ENCODE results near the gene RPS25.
"Not testable (repeated sequence)": the region's sequence is repeated elsewhere in the genome, so short reads cannot be mapped to it uniquely, and the experiment has no call there.

The RPS25 gene

DNA sequence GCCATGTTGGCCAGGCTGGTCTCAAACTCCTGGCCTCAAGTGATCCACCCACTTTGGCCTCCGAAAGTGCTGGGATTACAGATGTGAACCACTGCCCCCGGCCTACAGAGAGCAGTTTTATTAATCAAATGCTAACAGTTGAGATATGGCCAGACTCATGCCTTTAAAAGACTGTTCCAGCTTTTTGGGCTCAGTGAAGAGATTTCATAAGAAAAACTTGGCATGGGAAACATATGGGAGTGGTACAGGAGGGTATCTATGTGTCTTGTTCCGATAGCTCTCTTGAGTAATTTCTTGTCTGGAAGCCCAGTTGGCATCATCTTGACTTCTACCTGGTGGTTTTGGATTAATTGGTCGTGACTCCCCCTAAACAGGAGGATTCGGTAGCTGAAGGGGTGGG lies 20.7 kb upstream of the RPS25 start:
- no peak for DNase-seq

DNA sequence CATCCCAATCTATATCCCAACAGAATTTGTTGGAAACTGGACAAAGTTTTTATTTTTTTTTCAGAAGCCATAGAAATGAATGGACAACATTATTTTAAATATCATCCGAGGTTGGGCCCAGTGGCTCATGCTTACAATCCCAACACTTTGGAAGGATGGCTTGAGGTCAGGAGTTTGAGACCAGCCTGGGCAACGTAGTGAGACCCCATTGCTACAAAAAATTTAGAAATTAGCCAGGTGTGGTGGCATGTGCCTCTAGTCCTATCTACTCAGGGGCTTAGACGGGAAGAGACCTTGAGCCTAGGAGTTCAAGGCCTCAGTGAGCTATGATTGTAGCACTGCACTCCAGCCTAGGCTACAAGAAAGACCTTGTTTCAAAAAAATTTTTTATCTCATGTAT lies 16.7 kb upstream of the RPS25 start:
- DNase-seq, result no peak

DNA sequence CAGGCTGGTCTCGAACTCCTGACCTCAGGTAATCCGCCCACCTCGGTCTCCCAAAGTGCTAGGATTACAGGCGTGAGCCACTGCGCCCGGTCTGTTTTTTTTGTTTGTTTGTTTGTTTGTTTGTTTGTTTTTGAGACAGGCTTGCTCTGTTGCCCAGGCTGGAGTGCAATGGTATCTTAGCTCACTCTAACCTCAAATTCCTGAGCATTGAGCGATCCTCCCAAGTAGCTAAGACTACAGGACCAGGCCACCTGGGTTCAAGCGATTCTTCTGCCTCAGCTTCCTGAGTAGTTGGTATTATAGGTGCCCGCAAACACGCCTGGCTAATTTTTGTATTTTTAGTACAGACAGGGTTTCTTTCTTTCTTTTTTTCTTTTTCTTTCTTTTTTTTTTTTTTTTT lies 15.3 kb upstream of the RPS25 start:
- DNase-seq, result not testable (repeated sequence)

DNA sequence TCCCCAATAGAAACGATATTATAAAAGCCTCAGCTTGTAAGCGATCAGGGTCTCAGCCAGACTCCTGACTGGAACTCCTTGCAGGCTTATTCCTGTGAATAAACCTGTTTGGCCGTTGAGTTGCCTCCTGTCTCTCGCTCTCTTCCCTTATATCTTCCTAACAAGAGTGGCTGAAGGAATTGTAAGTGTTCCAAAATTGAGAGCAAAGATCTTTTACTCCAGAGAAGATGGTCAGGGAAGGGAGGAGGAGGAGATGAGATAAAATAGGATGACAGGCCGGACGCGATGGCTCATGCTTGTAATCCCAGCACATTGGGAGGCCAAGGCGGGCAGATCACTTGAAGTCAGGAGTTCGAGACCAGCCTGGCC lies 13.8 kb upstream of the RPS25 start:
- DNase-seq, result no peak

DNA sequence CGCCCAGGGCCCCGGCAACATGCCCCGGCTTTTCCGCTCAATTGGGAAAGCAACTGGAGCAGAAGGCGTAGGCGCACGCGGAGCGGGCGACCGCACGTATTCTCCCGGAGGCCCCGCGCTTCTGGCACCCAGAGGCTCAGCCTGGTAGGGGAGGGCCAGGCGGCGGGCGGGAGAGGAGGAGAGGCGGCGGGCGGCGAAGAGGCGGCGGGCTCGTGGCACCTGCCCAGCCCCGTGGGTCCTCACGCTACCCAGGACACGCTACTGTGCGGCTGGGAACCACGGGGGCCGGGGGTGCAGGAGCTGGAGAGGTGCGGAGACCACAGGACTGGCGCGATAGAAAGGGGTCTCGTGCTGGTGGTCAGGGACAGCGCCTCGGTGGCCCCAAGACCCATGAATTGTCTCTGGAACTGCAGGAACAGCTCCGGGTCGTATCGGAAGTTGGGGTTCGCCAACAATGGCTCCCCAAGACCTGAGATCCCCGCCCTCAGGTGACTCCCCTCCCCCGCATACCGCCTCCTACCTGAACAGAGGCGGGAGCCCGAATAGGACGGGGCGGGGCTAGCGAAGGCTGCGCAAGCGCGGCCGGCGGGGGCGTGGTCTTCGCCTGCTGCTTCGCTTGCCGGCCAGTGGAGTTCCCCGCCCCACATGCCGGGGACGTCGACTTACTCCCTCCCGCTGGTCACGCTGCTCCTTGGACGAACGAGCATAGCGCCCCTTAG lies 12.3 kb upstream of the RPS25 start, which contains the start of gene SLC37A4:
Gene SLC37A4, minus strand, starts transcription at position 549 of the 719 bp plus-strand sequence.
- DNase-seq, result peak; percentile 100

DNA sequence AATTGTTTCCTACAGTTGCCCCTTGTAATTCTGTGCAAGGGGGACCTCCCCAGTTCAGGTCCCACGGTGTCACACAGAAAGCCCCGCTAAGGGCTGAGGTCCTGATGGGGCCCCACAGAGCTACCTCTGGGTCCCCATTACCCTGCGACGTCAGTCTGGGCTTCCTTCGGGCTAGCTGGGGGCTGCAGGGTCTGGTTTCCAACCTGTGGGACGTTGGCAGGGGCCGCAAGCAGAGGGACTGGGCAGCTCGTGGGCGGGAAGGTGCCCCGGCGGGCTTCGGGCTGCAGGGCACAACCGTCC lies 11.8 kb upstream of the RPS25 start:
- peak; percentile 39 for DNase-seq

DNA sequence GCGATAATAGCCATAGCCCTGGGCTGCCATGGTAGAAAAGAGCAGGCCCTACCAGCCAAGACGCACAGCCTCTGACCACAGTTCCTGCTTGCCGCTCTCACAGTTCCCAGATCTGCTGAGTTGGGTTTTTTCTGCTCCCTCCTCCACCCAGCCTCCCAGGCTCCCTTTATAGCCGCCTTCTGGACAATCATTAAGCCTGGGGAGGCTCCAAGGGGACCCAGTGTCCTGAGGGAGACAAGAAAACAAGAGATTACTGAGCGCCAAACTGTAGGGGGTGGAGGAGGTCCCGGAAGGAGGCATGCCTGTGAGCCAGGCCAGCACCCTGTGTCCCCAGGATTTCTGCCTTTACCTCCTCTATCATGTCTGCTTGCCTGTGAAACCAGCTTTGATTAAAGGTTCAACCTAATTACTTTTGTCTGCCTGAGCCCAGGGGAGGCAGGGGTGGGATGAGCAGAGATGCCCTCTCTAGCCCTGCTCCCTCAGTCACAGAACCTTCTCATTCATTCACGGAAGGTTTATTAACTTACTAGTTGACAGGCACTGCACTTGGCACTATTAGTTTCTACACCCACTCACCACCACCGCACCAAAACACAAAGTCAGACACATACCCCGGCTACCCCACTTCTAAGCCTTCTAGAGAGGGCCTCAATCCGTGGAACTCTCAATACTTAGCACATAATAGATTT lies 11.3 kb upstream of the RPS25 start:
- peak; percentile 46 for DNase-seq

DNA sequence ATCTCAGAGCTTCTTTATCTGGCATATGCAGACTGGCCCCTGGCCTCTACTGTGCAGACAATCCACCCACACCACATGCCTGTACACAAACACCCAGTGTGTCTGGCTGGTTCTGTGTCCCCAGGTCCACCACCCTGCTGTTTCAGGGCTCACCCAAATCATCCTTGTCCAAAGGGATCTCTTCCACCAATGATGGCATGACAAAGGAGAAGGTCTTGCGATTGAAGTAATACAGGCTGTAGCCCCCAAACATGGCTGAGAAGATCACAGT lies 10.9 kb upstream of the RPS25 start:
- no peak for DNase-seq

DNA sequence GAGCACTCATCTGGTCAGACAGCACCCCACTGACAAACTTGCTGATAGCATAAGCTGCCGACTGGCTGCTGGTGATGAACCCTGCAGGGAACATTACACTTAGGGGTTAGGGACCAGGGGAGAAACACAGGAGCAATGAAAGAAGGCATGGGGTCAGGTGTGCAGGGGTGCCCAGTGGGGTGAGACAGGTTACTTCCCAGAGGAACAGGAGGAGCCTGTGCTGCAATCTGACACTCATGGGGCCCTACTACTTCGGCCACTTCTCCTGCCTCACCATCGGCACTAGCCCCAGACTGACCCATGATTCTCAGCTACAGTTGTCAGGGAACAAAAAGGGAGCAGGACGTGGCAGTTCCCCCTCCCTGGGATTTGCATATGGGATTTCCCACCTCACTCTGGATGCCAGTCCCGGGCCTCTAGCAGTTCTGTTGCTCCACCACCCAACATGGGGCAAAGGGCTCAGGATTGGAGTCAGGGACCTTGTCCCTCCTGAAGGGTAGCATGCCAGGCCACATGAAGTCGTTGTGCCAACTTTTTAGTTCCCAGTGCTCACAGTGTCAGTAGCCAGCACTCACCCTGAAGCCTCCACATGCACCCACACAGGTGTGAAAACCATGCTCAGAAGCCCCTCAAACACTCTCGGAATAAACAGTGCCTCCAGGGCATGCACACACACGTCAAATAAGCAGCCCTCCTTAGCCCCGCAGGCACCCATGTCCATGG lies 10.4 kb upstream of the RPS25 start:
- DNase-seq, result no peak

DNA sequence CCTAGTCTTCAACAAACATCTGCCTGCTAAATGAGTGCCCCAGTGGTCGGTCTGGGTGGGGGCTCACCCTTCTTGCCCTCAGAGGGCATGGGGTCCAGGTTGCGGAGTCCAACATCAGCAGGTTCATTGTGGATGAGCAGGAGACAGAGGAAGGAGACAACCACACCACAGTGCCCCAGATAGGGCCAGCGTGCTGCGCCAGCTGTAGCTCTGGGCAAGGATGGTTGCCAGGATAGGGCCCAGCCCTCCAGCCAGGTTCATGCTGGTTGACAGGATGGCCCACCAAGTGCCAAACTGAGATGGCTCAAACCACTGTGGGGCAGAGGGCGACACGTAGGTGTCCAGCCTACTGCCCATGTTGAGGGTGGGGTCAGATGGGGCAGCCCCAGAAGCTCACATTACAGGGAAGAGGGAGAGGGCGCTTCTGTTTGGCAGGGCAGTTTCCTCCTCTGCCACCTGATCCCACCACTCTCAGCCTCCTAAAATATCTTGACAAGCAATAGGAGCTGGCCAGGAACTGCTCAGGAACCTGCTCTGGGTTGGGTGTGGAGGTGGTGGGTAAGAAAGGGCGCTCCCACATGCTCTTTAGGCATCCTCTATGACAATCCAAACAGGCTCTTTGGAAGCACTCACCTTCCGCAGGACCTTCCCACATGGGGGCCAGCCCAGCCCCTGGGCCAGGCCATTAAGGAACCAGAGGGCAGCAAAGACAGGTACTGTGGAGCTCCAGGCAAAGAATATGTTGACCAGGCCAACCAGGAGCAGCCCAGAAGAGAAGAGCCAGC lies 9.6 kb upstream of the RPS25 start:
- DNase-seq, result no peak

DNA sequence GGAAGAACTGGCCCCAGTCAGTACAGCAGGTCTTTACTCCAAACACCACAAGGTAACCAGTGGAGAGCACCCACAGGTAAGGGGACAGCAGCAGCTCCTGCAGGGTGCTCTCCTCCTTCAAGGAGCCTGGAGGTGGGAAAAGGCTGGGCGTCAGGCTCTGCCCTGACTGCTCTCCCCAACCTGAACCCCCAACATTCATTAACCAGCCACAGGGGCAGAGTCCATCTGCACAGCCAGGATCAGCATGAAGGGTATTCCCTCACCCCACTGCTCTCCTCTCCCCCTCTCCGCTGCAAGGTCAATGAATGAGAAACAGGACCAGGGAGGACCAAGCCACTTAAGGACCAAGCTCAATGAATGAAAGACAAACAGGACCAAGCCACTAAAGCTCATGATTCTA lies 8.8 kb upstream of the RPS25 start:
- DNase-seq, result no peak

DNA sequence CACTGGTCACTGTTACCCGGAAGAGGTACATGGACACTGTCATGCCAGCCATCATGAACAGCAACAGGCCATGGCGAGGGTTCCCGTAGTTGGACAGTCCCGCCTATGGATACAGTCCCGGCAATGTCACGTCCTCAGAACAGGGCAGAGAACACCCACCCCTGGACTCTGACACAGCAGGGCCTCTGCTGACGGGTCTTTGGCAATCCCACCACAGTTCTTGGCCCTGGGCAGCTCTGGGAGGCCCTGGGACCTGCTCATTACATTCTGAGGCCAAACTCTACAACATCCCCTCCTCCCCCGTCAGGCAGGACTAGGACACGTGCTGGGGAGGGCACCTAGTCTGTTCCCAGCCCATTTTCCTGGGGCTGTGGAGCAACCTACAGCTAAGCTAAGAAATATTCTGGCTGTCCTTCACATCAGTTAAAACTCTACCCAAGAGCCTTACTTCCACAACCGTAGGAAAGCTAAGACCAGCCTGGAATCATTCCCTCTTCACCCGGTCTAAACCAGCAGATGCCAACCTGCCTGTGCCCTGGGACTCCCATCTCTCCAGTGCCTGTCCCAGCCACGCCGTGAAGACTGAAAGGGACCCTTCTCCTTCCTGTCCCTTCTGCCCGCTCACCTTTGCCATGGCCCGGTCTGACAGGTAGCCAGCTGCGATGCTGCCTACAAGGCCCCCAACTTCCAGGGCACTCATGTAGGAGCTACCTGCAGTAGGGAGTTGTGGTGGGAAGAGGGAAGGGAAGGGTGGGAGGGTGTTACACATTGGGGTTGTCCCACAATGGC lies 8.0 kb upstream of the RPS25 start:
- DNase-seq, result no peak

DNA sequence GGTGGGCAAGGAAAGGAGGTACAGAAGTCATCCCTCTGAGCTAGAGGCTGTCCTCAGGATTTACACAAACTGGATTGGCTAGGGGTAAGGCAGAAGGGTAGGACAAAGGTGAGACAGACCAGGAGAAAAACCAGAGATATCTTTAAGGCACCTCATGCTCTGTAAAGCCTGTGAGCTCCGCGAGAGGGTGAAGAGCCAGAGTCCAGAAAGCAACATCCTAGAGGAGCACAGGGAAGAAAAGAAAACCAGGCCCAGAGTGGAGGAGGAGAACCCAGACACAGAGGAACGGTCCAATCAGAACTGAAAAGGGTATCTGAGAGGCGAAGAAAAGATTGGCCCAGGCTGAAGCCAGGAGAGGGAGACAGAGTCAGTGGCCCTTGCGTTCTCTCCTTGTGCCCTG lies 7.4 kb upstream of the RPS25 start:
- DNase-seq, result no peak

DNA sequence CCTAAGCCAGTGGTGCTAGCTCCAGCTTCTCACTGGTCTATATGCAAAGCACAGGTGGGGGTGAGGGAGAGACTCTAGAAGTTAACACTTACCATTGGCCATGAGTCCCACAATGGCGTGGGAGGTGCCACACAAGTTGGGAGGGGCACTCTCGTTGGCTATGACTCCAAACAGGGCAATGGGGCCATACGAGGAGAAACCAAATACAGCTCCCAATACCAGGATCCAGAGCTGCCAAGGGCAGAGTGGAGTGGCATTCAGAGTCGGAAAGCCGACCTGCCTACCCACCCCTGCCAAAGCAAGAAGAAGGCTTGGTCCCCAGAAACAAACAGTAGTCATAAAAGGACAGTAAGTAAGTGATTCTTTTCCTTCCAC lies 6.9 kb upstream of the RPS25 start:
- no peak for DNase-seq

DNA sequence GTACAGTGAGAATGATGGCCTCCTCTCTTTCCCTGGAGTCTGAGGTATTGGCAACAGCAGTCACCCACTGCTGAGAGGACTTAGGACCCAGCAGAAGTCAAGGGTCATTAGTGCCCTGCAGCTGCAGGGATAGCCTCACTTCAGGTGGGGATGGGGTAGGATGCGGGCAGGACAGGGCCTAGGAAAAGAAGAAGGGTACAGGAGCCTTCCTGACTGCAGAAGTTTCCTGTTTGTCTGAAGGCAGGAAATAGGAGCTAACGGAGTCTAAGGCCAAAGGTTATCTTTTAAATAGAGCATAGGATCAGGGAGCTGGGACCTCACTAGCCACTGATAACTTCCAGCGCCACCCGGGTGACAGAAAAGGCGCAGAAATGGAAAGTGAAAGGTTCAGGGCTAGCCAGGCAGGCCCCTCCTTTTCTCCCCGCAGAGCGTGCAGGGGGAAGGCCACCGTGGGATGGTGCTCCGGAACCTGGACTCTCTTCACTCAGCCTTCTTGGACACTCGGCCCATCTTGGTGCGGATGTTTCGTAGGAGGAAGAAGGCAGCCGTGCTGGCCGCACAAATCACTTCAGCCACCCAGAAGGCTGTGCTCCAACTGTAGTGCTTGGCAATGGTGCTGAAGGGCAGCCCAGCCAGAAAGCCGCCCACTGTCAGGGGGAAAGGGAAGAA lies 6.4 kb upstream of the RPS25 start:
- DNase-seq, result no peak

DNA sequence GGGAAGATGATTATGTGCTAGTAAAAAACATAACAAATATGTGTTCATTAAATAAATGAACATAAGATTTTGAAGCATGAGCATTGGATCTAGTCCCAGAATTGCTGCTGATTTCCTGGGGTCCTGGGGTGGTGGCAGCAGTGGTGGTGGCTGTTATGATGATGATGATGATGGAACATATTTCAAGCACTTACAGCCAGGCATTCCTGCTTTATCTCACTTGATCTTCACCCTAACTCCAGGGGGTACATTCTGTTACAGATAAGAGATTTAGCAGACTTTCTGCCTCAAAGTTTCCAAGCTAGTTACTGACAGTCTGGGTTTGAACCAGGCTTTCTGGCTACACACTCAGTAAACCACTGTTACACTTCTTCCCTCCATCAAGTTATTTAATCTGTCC lies 5.6 kb upstream of the RPS25 start:
- DNase-seq, result no peak

DNA sequence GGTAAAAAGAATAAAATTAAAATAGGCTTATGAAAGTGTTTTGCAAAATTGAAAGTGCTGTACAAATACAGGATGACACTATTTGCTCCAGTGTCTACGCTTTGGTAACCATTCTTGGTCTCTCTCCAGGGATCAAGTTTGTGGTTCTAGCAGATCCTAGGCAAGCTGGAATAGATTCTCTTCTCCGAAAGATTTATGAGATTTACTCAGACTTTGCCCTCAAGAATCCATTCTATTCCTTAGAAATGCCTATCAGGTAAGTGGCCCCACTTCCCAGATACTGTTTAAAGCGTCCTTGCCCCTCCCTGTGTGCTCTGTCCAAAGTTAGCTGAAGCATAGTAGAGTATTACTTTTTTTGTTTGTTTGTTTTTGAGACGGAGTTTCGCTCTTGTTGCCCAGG lies 3.5 kb upstream of the RPS25 start:
- no peak for DNase-seq

DNA sequence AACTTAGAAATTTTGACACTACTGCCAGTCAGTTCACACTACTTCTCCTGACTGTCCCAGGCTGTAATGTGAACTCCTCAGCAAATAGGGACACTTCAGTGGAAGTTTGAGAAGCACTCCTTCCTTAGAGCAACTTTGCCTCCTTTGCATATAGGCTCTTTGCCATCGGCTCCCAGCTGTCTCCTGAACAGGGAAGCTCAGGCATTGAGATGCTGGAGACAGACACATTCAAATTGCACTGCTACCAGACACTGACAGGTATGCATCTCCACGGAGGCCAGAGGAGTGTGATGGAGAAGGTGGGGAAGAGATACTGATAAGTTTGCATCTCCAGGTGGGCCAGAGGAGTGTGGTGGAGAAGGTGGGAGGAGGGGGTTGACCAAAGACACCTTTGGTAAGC lies 1.9 kb upstream of the RPS25 start:
- DNase-seq, result no peak

DNA sequence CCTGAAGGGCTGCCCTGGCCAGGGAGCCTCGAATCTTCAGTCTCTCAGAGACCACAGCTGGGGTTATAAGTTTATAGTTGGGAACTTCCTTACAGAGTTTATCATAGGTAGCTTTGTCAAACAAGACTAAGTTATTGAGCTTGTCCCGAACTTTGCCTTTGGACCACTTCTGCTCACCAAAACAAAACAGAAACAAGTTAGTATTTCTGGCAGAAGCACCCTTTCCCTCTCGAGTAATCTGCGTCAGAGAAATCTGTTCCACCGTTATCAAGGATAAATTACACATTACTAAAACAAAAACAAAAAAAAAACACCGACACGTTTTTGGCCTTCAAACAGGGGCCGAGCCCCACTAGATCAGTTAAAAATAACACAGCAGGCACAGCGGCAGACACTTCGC lies 766 bp downstream of the RPS25 start:
- not testable (repeated sequence) for DNase-seq

DNA sequence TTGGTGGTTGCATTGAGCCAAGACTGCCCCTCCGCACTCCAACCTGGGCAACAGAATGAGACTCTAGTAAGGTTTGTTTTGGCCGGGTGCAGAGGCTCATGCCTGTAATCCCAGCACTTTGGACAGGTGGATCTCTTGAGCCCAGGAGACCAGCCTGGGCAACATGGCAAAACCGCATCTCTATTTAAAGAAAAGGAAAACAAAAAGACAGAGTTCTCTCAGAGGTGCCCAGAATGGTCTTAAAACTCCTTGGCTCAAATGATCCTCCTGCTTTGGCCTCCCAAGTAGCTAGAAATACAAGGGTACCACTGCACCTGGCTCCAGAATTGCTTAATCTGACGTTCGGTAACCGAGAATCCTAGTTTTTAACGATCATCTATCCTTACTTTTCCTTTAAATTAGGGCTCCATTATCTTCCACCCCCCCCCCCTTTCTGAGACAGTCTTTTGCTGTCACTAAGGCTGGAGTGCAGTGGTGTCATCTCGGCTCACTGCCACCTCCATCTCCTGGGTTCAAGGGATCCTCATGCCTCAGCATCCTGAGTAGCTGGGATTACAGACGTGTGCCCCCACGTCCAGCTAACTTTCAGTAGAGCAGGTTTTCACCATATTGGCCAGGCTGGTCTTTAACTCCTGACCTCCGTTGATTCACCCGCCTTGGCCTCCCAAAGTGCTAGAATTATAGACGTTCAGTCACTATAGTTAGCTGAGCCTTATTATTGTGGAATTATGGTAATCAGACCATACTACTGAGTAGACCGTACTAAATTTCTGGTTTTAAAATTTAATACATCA lies 1.7 kb downstream of the RPS25 start:
- no peak for DNase-seq

DNA sequence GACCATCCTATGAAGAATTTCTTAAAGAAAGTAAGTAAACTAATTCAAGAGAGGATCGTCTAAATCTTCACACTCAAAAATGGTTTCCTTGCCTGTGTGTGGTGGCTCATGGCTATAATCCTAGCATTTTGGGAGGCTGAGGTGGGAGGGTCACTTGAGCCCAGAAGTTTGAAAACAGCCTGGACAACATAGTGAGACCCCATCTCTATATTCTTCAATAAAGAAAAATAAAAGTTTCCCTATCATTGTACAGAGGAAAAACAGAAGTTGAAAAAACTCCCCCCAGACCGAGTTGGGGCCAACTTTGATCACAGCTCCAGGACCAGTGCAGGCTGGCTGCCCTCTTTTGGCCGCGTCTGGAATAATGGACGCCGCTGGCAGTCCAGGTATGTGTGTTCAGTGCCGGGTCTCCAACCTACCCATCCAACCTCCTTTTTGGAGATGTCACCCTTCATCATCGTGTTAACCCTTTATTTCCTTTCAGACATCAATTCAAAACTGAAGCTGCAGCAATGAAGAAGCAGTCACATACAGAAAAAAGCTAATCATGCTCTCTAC lies 3.0 kb downstream of the RPS25 start:
- DNase-seq, result no peak
